Activated CD4-positive, alpha-beta T cell treated with anti-CD3 and anti-CD28 coated beads for 24 hours (primary cell): Measurements from ENCODE around the gene MBOAT2.
"Not testable (repeated sequence)": the region's sequence is repeated elsewhere in the genome, so short reads cannot be mapped to it uniquely, and the experiment has no call there.

ENCODE experiments used
- DNase-seq, 2 donors: peaks; one replicate each; pipeline ENCODE4 v3.0.0-alpha.2; 2020; ENCODE audit warnings: low read depth in 2 of 2

Gene MBOAT2

GRCh38 chr2:8895087-8895912 lies 108.2 kb downstream of the MBOAT2 start:
- not testable (repeated sequence) for DNase-seq

GRCh38 chr2:8893978-8894820 lies 109.3 kb downstream of the MBOAT2 start:
- no peak for DNase-seq

GRCh38 chr2:8893474-8893873 lies 110.0 kb downstream of the MBOAT2 start:
- DNase-seq: no peak

GRCh38 chr2:8892111-8892510 lies 111.4 kb downstream of the MBOAT2 start:
- DNase-seq: no peak

- no peak for DNase-seq
Observed at GRCh38 chr2:8889978-8890377, 113.5 kb downstream of the MBOAT2 start.

- no peak for DNase-seq
Observed at GRCh38 chr2:8888963-8889362, 114.5 kb downstream of the MBOAT2 start.

- no peak for DNase-seq
Observed at GRCh38 chr2:8886876-8887275, 116.6 kb downstream of the MBOAT2 start.

GRCh38 chr2:8886202-8886518 lies 117.3 kb downstream of the MBOAT2 start:
- no peak for DNase-seq

GRCh38 chr2:8885449-8886201 lies 117.9 kb downstream of the MBOAT2 start:
- no peak for DNase-seq

GRCh38 chr2:8884812-8885211 lies 118.7 kb downstream of the MBOAT2 start:
- DNase-seq: no peak

- DNase-seq: no peak
Observed at GRCh38 chr2:8882094-8882493, 121.4 kb downstream of the MBOAT2 start.

- no peak for DNase-seq
Observed at GRCh38 chr2:8877894-8878293, 125.6 kb downstream of the MBOAT2 start.

GRCh38 chr2:8877332-8877731 lies 126.2 kb downstream of the MBOAT2 start:
- DNase-seq: no peak

GRCh38 chr2:8876628-8877027 lies 126.9 kb downstream of the MBOAT2 start:
- DNase-seq: no peak

GRCh38 chr2:8872821-8873432 lies 130.6 kb downstream of the MBOAT2 start:
- DNase-seq: no peak

GRCh38 chr2:8870441-8870840 lies 133.0 kb downstream of the MBOAT2 start:
- DNase-seq: no peak

- DNase-seq: no peak
Observed at GRCh38 chr2:8867363-8867762, 136.1 kb downstream of the MBOAT2 start.

GRCh38 chr2:8863331-8863953 lies 140.0 kb downstream of the MBOAT2 start:
- DNase-seq: no peak

GRCh38 chr2:8862230-8862629 lies 141.3 kb downstream of the MBOAT2 start:
- DNase-seq: no peak

- no peak for DNase-seq
Observed at GRCh38 chr2:8861797-8862196, 141.7 kb downstream of the MBOAT2 start.

- DNase-seq: no peak
Observed at GRCh38 chr2:8860239-8860638, 143.2 kb downstream of the MBOAT2 start.
